OCI-LY7 (cell line): ENCODE results near the gene ZNF155. TPM values are rescaled to one million over a fixed set of nuclear protein-coding genes. Genes with fewer than 3 reads are reported as not detected.

Experiments
- BruUV-seq: library from RNA; stranded (reverse); fragments of 400-500 nt; replicated peaks from 2 replicates; lab custom pipeline; 2021; lab: Mats Ljungman, UMichigan
- CTCF ChIA-PET: fragments of 300-600 bp; sonication (Branson Sonifier 250); formaldehyde crosslinking; loops from one replicate; lab custom pipeline; 2022; ENCODE audit warnings: antibody characterized with exemption; ENCODE audit not compliant: unreplicated experiment; lab: Charles Lee
- POLR2A ChIA-PET: fragments of 300-600 bp; sonication (Branson Sonifier 250); formaldehyde crosslinking; loops from one replicate; lab custom pipeline; 2022; ENCODE audit warnings: antibody characterized with exemption; lab: Charles Lee
- DNase-seq: peaks from one replicate; pipeline ENCODE4 v3.0.0-alpha.2; 2015; ENCODE audit warnings: low spot score
- H2AFZ ChIP-seq: fragments of 200-600 bp; sonication (generic), shearing (Covaris generic); 2 replicates; pipeline ENCODE4 v1.6.1; 2014; ENCODE audit warnings: mild to moderate bottlenecking, antibody characterized with exemption, low read length, moderate library complexity
- H3K27ac ChIP-seq: fragments of 200-600 bp; sonication (generic); 2 replicates; pipeline ENCODE4 v1.5.1; 2014; ENCODE audit warnings: mixed run types, low read depth, mild to moderate bottlenecking, moderate library complexity, low read length, inconsistent platforms; ENCODE audit not compliant: poor library complexity, severe bottlenecking
- H3K36me3 ChIP-seq: fragments of 200-600 bp; sonication (generic); 2 replicates; pipeline ENCODE4 v1.6.1; 2014; ENCODE audit warnings: mild to moderate bottlenecking, antibody characterized with exemption, low read length, moderate library complexity, mixed read lengths; ENCODE audit not compliant: insufficient read depth
- H3K4me1 ChIP-seq: fragments of 200-600 bp; sonication (generic); 2 replicates; pipeline ENCODE4 v1.5.1; 2014; ENCODE audit warnings: mild to moderate bottlenecking, low read length; ENCODE audit not compliant: insufficient read depth, poor library complexity, severe bottlenecking
- H3K4me2 ChIP-seq: fragments of 200-600 bp; sonication (generic); 2 replicates; pipeline ENCODE4 v1.6.1; 2014; ENCODE audit warnings: mild to moderate bottlenecking, low read length
- H3K4me3 ChIP-seq: fragments of 200-600 bp; sonication (generic); 2 replicates; pipeline ENCODE4 v1.5.1; 2014; ENCODE audit warnings: mild to moderate bottlenecking, low read depth, low read length; ENCODE audit not compliant: poor library complexity, severe bottlenecking
- H3K79me2 ChIP-seq: fragments of 200-600 bp; sonication (generic); 2 replicates; pipeline ENCODE4 v1.6.1; 2016; ENCODE audit warnings: low read depth, mild to moderate bottlenecking, low read length, moderate library complexity, mixed read lengths; ENCODE audit not compliant: insufficient read depth
- H3K9me2 ChIP-seq: fragments of 200-600 bp; sonication (generic); 2 replicates; pipeline ENCODE4 v1.6.1; 2016; ENCODE audit warnings: mild to moderate bottlenecking, low read length, mixed read lengths; ENCODE audit not compliant: insufficient read depth
- H3K9me3 ChIP-seq: fragments of 200-600 bp; sonication (generic); 2 replicates; pipeline ENCODE4 v1.6.1; 2014; ENCODE audit warnings: mild to moderate bottlenecking, mixed run types, low read length, mixed read lengths
- H4K20me1 ChIP-seq: fragments of 200-600 bp; sonication (generic); 2 replicates; pipeline ENCODE4 v1.6.1; 2014; ENCODE audit warnings: mild to moderate bottlenecking, antibody characterized with exemption, low read length, moderate library complexity, mixed read lengths; ENCODE audit not compliant: insufficient read depth
- CTCF ChIP-seq: fragments of 200-600 bp; sonication (generic); conservative IDR thresholded peaks from 2 replicates; pipeline ENCODE4 v1.5.1; 2014; ENCODE audit warnings: mild to moderate bottlenecking, antibody characterized with exemption, low read length, moderate library complexity, mixed read lengths
- EZH2phosphoT487 ChIP-seq: fragments of 200-600 bp; sonication (generic); IDR thresholded peaks from 2 replicates; pipeline ENCODE4 v1.6.1; 2018; ENCODE audit warnings: low read depth, borderline replicate concordance, mild to moderate bottlenecking, mixed run types, antibody characterized with exemption, low read length, moderate library complexity, mixed read lengths
- intact Hi-C: fragments of 100-400 bp; cut with micrococcal nuclease; formaldehyde crosslinking; loops from one replicate; pipeline ENCODE4 v1.10.0; 2022; ENCODE audit not compliant: unreplicated experiment
- total RNA-seq, 2 experiments: library from RNA; depleted of rRNA in 1 of 2; stranded (reverse); fragments of >200 nt in 1 of 2; shearing (Covaris generic) in 1 of 2; gene quantifications; 2 replicates each; pipeline ENCODE4 v1.2.3, GENCODE V29; 2014 to 2022

ZNF155 gene
- total RNA-seq, 2 experiments from 2014 or later, result not detected

GRCh38 chr19:43960411-43960810 is 23.6 kb upstream of the ZNF155 start:
- Histone ChIP-seq H3K79me2 (no peaks in the 10 kb centered on the region), H3K4me2 (no peak overlapping the region), H3K27ac (no peak overlapping the region), H2AFZ (no peak overlapping the region), H3K9me3 (no peaks in the 10 kb centered on the region), H3K9me2 (no peaks in the 10 kb centered on the region), H3K36me3 (no peaks in the 10 kb centered on the region), H3K4me3 (no peak overlapping the region), H3K4me1 (no peaks in the 10 kb centered on the region), H4K20me1 (no peaks in the 10 kb centered on the region)
- BruUV-seq, result no TSS peak
- TF ChIP-seq EZH2phosphoT487, result no peak
- TF ChIP-seq CTCF, result no peak
- POLR2A ChIA-PET, result no interaction called here
- intact Hi-C loops, result no loop called here
- CTCF ChIA-PET, result no interaction called here
- DNase-seq, result no peak

GRCh38 chr19:43966079-43966694 is 17.8 kb upstream of the ZNF155 start:
- no TSS peak for BruUV-seq
- no peak overlapping the region for H3K4me2 ChIP-seq

More at GRCh38 chr19:43966079-43966694, 17.8 kb upstream of the ZNF155 start:
- H3K79me2 ChIP-seq, result no peaks in the 10 kb centered on the region
- no peaks in the 10 kb centered on the region for H3K4me1 ChIP-seq
- no peaks in the 10 kb centered on the region for H4K20me1 ChIP-seq
- ChIA-PET CTCF (no interaction called here), POLR2A (no interaction called here)
- no peaks in the 10 kb centered on the region for H3K36me3 ChIP-seq
- H3K27ac ChIP-seq, result no peak overlapping the region
- no peak overlapping the region for H2AFZ ChIP-seq
- no peak for DNase-seq
- H3K4me3 ChIP-seq, result no peak overlapping the region
- TF ChIP-seq EZH2phosphoT487 (no peak), CTCF (no peak)
- H3K9me3 ChIP-seq, result no peaks in the 10 kb centered on the region
- intact Hi-C loops, result no loop called here
- no peaks in the 10 kb centered on the region for H3K9me2 ChIP-seq
